Stimulated activated CD4-positive, alpha-beta T cell treated with anti-CD3 and anti-CD28 coated beads, TNF-alpha, amount 100 ng/mL, for 1 hour (primary cell): ENCODE results near the gene SLC17A9.
"Not testable (repeated sequence)": the region's sequence is repeated elsewhere in the genome, so short reads cannot be mapped to it uniquely, and the experiment has no call there.

Experiments
- DNase-seq, 3 donors: peaks; one replicate each; pipeline ENCODE4 v3.0.0-alpha.2; 2020; ENCODE audit warnings: low read depth in 3 of 3, low spot score in 1 of 3

Gene SLC17A9

GRCh38 chr20:62920039-62920645, 32.4 kb upstream of the SLC17A9 start:
- DNase-seq = no peak

GRCh38 chr20:62921119-62921687, 31.3 kb upstream of the SLC17A9 start:
- DNase-seq = peak in 1 of 3 donors; percentile 33

GRCh38 chr20:62922451-62922921, 30.0 kb upstream of the SLC17A9 start:
- no peak for DNase-seq

GRCh38 chr20:62923059-62923668, 29.3 kb upstream of the SLC17A9 start:
- not testable (repeated sequence) for DNase-seq

GRCh38 chr20:62923669-62924441, 28.7 kb upstream of the SLC17A9 start:
- DNase-seq = no peak

- DNase-seq = no peak
Measured at GRCh38 chr20:62924442-62925075, 27.9 kb upstream of the SLC17A9 start.

- no peak for DNase-seq
Measured at GRCh38 chr20:62925076-62925419, 27.5 kb upstream of the SLC17A9 start.

- peak in 1 of 3 donors; percentile 31 for DNase-seq
Measured at GRCh38 chr20:62925420-62926228, 26.9 kb upstream of the SLC17A9 start.

GRCh38 chr20:62926229-62927127, 26.0 kb upstream of the SLC17A9 start, which contains the start of gene DIDO1:
Gene DIDO1 (minus strand): TSS chr20:62926505.
- peak; percentile 77 to 84 (median 81) for DNase-seq

GRCh38 chr20:62927128-62927705, 25.3 kb upstream of the SLC17A9 start:
- DNase-seq = no peak

- DNase-seq = no peak
Measured at GRCh38 chr20:62928246-62928939, 24.1 kb upstream of the SLC17A9 start.

- peak in 1 of 3 donors; percentile 35 for DNase-seq
Measured at GRCh38 chr20:62929051-62929538, 23.4 kb upstream of the SLC17A9 start.

GRCh38 chr20:62931464-62931863, 21.0 kb upstream of the SLC17A9 start:
- DNase-seq = no peak

- DNase-seq = no peak
Measured at GRCh38 chr20:62933966-62934365, 18.5 kb upstream of the SLC17A9 start.

- DNase-seq = no peak
Measured at GRCh38 chr20:62935204-62935967, 17.1 kb upstream of the SLC17A9 start.

GRCh38 chr20:62935968-62936585, 16.4 kb upstream of the SLC17A9 start:
- no peak for DNase-seq
